HL-60 (cell line): Measurements from ENCODE around the gene HOXA13.

ENCODE experiments used
- DNase-seq, 2 experiments: peaks; one replicate each; pipeline ENCODE4 v3.0.0-alpha.2; 2010 to 2020; ENCODE audit warnings: low read depth in 1 of 2, low spot score in 1 of 2
- H3K27ac ChIP-seq: fragments of 250-450 bp; sonication (Bioruptor Pico); replicated peaks from 2 replicates; pipeline ENCODE4 v1.5.1; 2020; ENCODE audit warnings: mild to moderate bottlenecking, moderate library complexity
- H3K27me3 ChIP-seq: fragments of 250-450 bp; sonication (Bioruptor Pico); 2 replicates; pipeline ENCODE4 v1.5.1; 2021; ENCODE audit warnings: mild to moderate bottlenecking, moderate library complexity; ENCODE audit not compliant: insufficient read depth, poor library complexity, severe bottlenecking
- H3K4me3 ChIP-seq: replicated peaks from 2 replicates; pipeline ENCODE4 v1.5.1; 2011; ENCODE audit warnings: mild to moderate bottlenecking, control low read depth, low read length; ENCODE audit not compliant: insufficient read depth
- GABPA ChIP-seq: IDR thresholded peaks from 2 replicates; pipeline ENCODE4 v1.6.1; 2012; ENCODE audit warnings: low read depth
- POLR2AphosphoS5 ChIP-seq: IDR thresholded peaks from 2 replicates; pipeline ENCODE4 v1.6.1; 2012; ENCODE audit warnings: low read depth
- SPI1 ChIP-seq: IDR thresholded peaks from 2 replicates; pipeline ENCODE4 v1.6.1; 2012; ENCODE audit warnings: low read depth, mild to moderate bottlenecking, borderline replicate concordance
- TF ChIP-seq, protein P1 (sequence below): IDR thresholded peaks from 2 replicates; pipeline ENCODE4 v1.6.1; 2012; ENCODE audit warnings: low read depth; ENCODE audit not compliant: insufficient replicate concordance
- TF ChIP-seq, protein P2 (sequence below): IDR thresholded peaks from one replicate; pipeline ENCODE4 v1.5.1; 2011; ENCODE audit warnings: low read length, control low read depth, inconsistent platforms; ENCODE audit not compliant: insufficient read depth

The HOXA13 gene

GRCh38 chr7:27176524-27176845 lies 23.4 kb downstream of the HOXA13 start:
- Histone ChIP-seq H3K27ac (no peak overlapping the region), H3K4me3 (no peak overlapping the region), H3K27me3 (peaks cover 50% of the 10 kb centered on the region)
- TF ChIP-seq, protein P1, sequence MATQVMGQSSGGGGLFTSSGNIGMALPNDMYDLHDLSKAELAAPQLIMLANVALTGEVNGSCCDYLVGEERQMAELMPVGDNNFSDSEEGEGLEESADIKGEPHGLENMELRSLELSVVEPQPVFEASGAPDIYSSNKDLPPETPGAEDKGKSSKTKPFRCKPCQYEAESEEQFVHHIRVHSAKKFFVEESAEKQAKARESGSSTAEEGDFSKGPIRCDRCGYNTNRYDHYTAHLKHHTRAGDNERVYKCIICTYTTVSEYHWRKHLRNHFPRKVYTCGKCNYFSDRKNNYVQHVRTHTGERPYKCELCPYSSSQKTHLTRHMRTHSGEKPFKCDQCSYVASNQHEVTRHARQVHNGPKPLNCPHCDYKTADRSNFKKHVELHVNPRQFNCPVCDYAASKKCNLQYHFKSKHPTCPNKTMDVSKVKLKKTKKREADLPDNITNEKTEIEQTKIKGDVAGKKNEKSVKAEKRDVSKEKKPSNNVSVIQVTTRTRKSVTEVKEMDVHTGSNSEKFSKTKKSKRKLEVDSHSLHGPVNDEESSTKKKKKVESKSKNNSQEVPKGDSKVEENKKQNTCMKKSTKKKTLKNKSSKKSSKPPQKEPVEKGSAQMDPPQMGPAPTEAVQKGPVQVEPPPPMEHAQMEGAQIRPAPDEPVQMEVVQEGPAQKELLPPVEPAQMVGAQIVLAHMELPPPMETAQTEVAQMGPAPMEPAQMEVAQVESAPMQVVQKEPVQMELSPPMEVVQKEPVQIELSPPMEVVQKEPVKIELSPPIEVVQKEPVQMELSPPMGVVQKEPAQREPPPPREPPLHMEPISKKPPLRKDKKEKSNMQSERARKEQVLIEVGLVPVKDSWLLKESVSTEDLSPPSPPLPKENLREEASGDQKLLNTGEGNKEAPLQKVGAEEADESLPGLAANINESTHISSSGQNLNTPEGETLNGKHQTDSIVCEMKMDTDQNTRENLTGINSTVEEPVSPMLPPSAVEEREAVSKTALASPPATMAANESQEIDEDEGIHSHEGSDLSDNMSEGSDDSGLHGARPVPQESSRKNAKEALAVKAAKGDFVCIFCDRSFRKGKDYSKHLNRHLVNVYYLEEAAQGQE = no peak
- TF ChIP-seq SPI1 = no peak
- no peak for TF ChIP-seq POLR2AphosphoS5
- TF ChIP-seq GABPA = no peak
- TF ChIP-seq, protein P2, sequence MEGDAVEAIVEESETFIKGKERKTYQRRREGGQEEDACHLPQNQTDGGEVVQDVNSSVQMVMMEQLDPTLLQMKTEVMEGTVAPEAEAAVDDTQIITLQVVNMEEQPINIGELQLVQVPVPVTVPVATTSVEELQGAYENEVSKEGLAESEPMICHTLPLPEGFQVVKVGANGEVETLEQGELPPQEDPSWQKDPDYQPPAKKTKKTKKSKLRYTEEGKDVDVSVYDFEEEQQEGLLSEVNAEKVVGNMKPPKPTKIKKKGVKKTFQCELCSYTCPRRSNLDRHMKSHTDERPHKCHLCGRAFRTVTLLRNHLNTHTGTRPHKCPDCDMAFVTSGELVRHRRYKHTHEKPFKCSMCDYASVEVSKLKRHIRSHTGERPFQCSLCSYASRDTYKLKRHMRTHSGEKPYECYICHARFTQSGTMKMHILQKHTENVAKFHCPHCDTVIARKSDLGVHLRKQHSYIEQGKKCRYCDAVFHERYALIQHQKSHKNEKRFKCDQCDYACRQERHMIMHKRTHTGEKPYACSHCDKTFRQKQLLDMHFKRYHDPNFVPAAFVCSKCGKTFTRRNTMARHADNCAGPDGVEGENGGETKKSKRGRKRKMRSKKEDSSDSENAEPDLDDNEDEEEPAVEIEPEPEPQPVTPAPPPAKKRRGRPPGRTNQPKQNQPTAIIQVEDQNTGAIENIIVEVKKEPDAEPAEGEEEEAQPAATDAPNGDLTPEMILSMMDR = no peak
- DNase-seq = no peak

- Histone ChIP-seq H3K27ac (no peak overlapping the region), H3K27me3 (peaks cover 50% of the 10 kb centered on the region), H3K4me3 (no peak overlapping the region)
- TF ChIP-seq GABPA (no peak), SPI1 (no peak), POLR2AphosphoS5 (no peak)
- TF ChIP-seq, protein P1 = no peak
- TF ChIP-seq, protein P2 = no peak
- DNase-seq = no peak
Observed at GRCh38 chr7:27175626-27176523, 24.0 kb downstream of the HOXA13 start.

- no peak for TF ChIP-seq POLR2AphosphoS5
- TF ChIP-seq, protein P2 = no peak
- TF ChIP-seq GABPA = no peak
- TF ChIP-seq, protein P1 = no peak
- TF ChIP-seq SPI1 = no peak
- Histone ChIP-seq H3K27me3 (peaks cover 55% of the 10 kb centered on the region), H3K4me3 (no peak overlapping the region), H3K27ac (no peak overlapping the region)
- DNase-seq = no peak
Observed at GRCh38 chr7:27174874-27175625, 24.8 kb downstream of the HOXA13 start.
